CD4-positive, CD25-positive, alpha-beta regulatory T cell (primary cell): ENCODE measurements around the gene ZNF48. TPM values are rescaled to one million over a fixed set of nuclear protein-coding genes. Genes with fewer than 3 reads are reported as not detected.

Experiments
- ATAC-seq, 2 donors: fragments of 150-1000 bp; cut with Tn5 transposase; one replicate each; pipeline ENCODE4 v1.10.0; 2021; ENCODE audit warnings: low read depth in 2 of 2, moderate number of reproducible peaks in 2 of 2, moderate library complexity in 1 of 2
- DNase-seq, 3 donors: peaks; one replicate each; pipeline versions ENCODE4 v3.0.0 to v3.0.0-alpha.2; 2012 to 2022; ENCODE audit warnings: mixed read lengths in 1 of 3
- H3K27ac ChIP-seq: one replicate; pipeline ENCODE4 v1.7.0; 2013; ENCODE audit warnings: mild to moderate bottlenecking, low read length; ENCODE audit not compliant: insufficient read depth, poor library complexity, severe bottlenecking
- H3K27me3 ChIP-seq: one replicate; pipeline ENCODE4 v1.7.0; 2013; ENCODE audit warnings: low read length; ENCODE audit not compliant: control insufficient read depth, insufficient read depth
- H3K36me3 ChIP-seq: one replicate; pipeline ENCODE4 v1.7.0; 2013; ENCODE audit warnings: mild to moderate bottlenecking, low read length, moderate library complexity; ENCODE audit not compliant: control insufficient read depth, insufficient read depth
- H3K4me1 ChIP-seq: 2 replicates; pipeline ENCODE4 v1.7.0; 2013; ENCODE audit warnings: mild to moderate bottlenecking, low read length; ENCODE audit not compliant: insufficient read depth, control insufficient read depth, poor library complexity, severe bottlenecking
- H3K4me3 ChIP-seq: one replicate; pipeline ENCODE4 v1.7.0; 2013; ENCODE audit warnings: low read depth, mild to moderate bottlenecking, low read length, moderate library complexity
- H3K9me3 ChIP-seq, 2 experiments: 1 replicate in 1 of 2; 2 replicates in 1 of 2; pipeline ENCODE4 v1.7.0; 2013; ENCODE audit warnings: low read length in 2 of 2, mild to moderate bottlenecking in 1 of 2, moderate library complexity in 1 of 2; ENCODE audit not compliant: control insufficient read depth in 2 of 2
- H3K27ac Mint-ChIP-seq, 3 donors: one replicate each; pipeline ENCODE4 v1.8.0; 2020 to 2022; ENCODE audit warnings: mild to moderate bottlenecking in 3 of 3, mixed read lengths in 3 of 3, moderate library complexity in 2 of 3
- H3K27me3 Mint-ChIP-seq: one replicate; pipeline ENCODE4 v1.8.0; 2022; ENCODE audit warnings: mild to moderate bottlenecking, mixed read lengths
- H3K36me3 Mint-ChIP-seq: one replicate; pipeline ENCODE4 v1.8.0; 2020; ENCODE audit warnings: mixed read lengths
- H3K4me1 Mint-ChIP-seq, 4 donors: one replicate each; pipeline ENCODE4 v1.8.0; 2020 to 2022; ENCODE audit warnings: mixed read lengths in 4 of 4, mild to moderate bottlenecking in 1 of 4
- H3K4me3 Mint-ChIP-seq, 4 donors: one replicate each; pipeline ENCODE4 v1.8.0; 2020 to 2022; ENCODE audit warnings: mild to moderate bottlenecking in 4 of 4, mixed read lengths in 4 of 4, moderate library complexity in 3 of 4
- H3K9me3 Mint-ChIP-seq, 7 donors: one replicate each; pipeline ENCODE4 v1.8.0; 2020 to 2022; ENCODE audit warnings: mixed read lengths in 7 of 7, mild to moderate bottlenecking in 3 of 7, moderate library complexity in 2 of 7
- polyA plus RNA-seq, 4 donors: library from polyadenylated mRNA; unstranded; fragments of 300-500 nt; fragmentation: Illumina TruSeq; gene quantifications; one replicate each; pipeline ENCODE4 v1.2.3, GENCODE V29; 2021
- total RNA-seq: library from RNA; stranded (reverse); gene quantifications from one replicate; pipeline ENCODE4 v1.2.3, GENCODE V29; 2022

Gene ZNF48
- total RNA-seq (6.0 TPM), polyA plus RNA-seq (1 to 10 TPM; 4.5 to 8.0 (median 6.7) TPM)

- Mint-ChIP-seq H3K4me3 (peak within 1 kb of the TSS; percentile 85 to 92 (median 92)), H3K4me1 (peaks cover 5 to 44% (median 19%) of the 10 kb centered on the region in 4 donors), H3K9me3 (no peaks in the 10 kb centered on the region), H3K36me3 (peaks cover 12% of the 10 kb centered on the region), H3K27ac (peak within 1 kb of the TSS; percentile 86 to 89 (median 88)), H3K27me3 (no peaks in the 10 kb centered on the region)
- Histone ChIP-seq H3K27ac (peak within 1 kb of the TSS; percentile 63), H3K36me3 (no peaks in the 10 kb centered on the region), H3K4me1 (peaks cover 29% of the 10 kb centered on the region), H3K27me3 (no peaks in the 10 kb centered on the region), H3K4me3 (peak within 1 kb of the TSS; percentile 83), H3K9me3 (no peaks in the 10 kb centered on the region)
- peak; percentile 43 to 65 (median 51) for DNase-seq
- ATAC-seq, result peak; percentile 82 to 84
Measured at GRCh38 chr16:30395155-30395991, at the start of gene ZNF48. ZNF48 (plus strand) TSS chr16:30395420; CDS start chr16:30395795, 375 bp downstream.

DNA sequence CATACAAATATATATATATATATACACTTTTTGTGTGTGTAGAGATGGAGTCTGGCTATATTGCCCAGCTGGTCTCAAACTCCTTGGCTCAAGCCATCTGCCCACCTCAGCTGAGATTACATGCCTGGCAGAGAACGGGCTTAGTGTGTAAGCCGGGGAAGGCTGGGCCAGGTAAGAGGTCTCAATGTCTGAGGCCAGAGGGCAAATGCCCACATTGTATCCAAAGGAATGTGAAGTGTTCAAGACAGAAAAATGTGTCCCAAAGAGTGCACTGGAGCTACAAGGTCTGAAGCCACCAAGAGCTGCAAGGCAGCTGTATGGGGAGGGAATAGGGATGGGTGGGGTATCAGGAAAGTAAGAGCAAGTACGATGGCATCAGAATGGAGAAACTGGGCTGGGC is 48.9 kb upstream of the ZNF48 start:
- Histone ChIP-seq H3K4me1 (no peaks in the 10 kb centered on the region), H3K4me3 (no peak overlapping the region), H3K9me3 (no peaks in the 10 kb centered on the region), H3K27me3 (no peaks in the 10 kb centered on the region), H3K36me3 (peaks cover 10% of the 10 kb centered on the region), H3K27ac (peak overlapping the region; percentile 19)
- Mint-ChIP-seq H3K27me3 (no peaks in the 10 kb centered on the region), H3K9me3 (no peaks in the 10 kb centered on the region), H3K4me1 (peaks cover 0 to 7% (median 2%) of the 10 kb centered on the region in 4 donors), H3K4me3 (peak overlapping the region in 1 of 4 donors; percentile 24), H3K27ac (no peak overlapping the region), H3K36me3 (peaks cover 11% of the 10 kb centered on the region)
- ATAC-seq, result no peak
- DNase-seq, result no peak

DNA sequence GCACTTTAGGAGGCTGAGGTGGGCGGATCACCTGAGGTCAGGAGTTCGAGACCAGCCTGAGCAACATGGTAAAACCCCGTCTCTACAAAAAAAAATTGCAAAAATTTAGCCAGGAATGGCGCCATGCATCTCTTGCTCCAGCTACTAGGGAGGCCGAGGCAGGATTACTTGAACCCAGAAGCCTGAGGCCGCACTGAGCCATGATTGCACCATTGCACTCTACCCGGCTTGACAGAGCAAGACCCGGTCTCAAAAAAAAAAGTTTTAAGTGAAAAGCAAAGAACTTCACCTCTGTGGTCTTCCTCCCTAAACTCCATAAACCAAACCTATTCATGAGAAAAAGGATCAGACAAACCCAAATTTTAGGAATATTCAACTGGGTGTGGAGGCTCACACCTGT is 47.1 kb upstream of the ZNF48 start:
- no peaks in the 10 kb centered on the region for H3K4me1 ChIP-seq
- Mint-ChIP-seq H3K27ac (no peak overlapping the region), H3K4me1 (peaks cover 0 to 18% (median 2%) of the 10 kb centered on the region in 4 donors), H3K9me3 (no peaks in the 10 kb centered on the region), H3K27me3 (no peaks in the 10 kb centered on the region), H3K36me3 (peaks cover 18% of the 10 kb centered on the region), H3K4me3 (no peak overlapping the region)
- ATAC-seq, result no peak
- no peaks in the 10 kb centered on the region for H3K27me3 ChIP-seq
- no peak for DNase-seq
- peaks cover 28% of the 10 kb centered on the region for H3K36me3 ChIP-seq
- no peaks in the 10 kb centered on the region for H3K9me3 ChIP-seq
- H3K4me3 ChIP-seq, result no peak overlapping the region
- H3K27ac ChIP-seq, result no peak overlapping the region

- H3K27ac Mint-ChIP-seq, result peak overlapping the region in 1 of 3 donors; percentile 62
- H3K4me1 ChIP-seq, result peaks cover 5% of the 10 kb centered on the region
- H3K9me3 Mint-ChIP-seq, result no peaks in the 10 kb centered on the region
Measured at GRCh38 chr16:30348929-30349328, 46.3 kb upstream of the ZNF48 start.

GRCh38 chr16:30349675-30350074 is 45.5 kb upstream of the ZNF48 start:
- Mint-ChIP-seq H3K36me3 (peaks cover 19% of the 10 kb centered on the region), H3K4me3 (peak overlapping the region in 2 of 4 donors; percentile 24 to 69), H3K27ac (peak overlapping the region in 2 of 3 donors; percentile 62 to 67), H3K27me3 (no peaks in the 10 kb centered on the region), H3K4me1 (peaks cover 0 to 30% (median 6%) of the 10 kb centered on the region in 4 donors), H3K9me3 (no peaks in the 10 kb centered on the region)
- no peak for DNase-seq
- ATAC-seq, result no peak
- Histone ChIP-seq H3K27me3 (no peaks in the 10 kb centered on the region), H3K36me3 (peaks cover 32% of the 10 kb centered on the region), H3K4me1 (peaks cover 12% of the 10 kb centered on the region), H3K4me3 (no peak overlapping the region), H3K27ac (no peak overlapping the region), H3K9me3 (no peaks in the 10 kb centered on the region)

More at GRCh38 chr16:30348929-30349328, 46.3 kb upstream of the ZNF48 start:
- H3K4me1 Mint-ChIP-seq, result peaks cover 0 to 23% (median 2%) of the 10 kb centered on the region in 4 donors
- no peak overlapping the region for H3K4me3 ChIP-seq
- H3K36me3 ChIP-seq, result peaks cover 32% of the 10 kb centered on the region
- H3K36me3 Mint-ChIP-seq, result peaks cover 19% of the 10 kb centered on the region
- H3K4me3 Mint-ChIP-seq, result no peak overlapping the region
- H3K9me3 ChIP-seq, result no peaks in the 10 kb centered on the region
- no peak overlapping the region for H3K27ac ChIP-seq
- no peaks in the 10 kb centered on the region for H3K27me3 Mint-ChIP-seq
- ATAC-seq, result no peak
- no peak for DNase-seq
- no peaks in the 10 kb centered on the region for H3K27me3 ChIP-seq

DNA sequence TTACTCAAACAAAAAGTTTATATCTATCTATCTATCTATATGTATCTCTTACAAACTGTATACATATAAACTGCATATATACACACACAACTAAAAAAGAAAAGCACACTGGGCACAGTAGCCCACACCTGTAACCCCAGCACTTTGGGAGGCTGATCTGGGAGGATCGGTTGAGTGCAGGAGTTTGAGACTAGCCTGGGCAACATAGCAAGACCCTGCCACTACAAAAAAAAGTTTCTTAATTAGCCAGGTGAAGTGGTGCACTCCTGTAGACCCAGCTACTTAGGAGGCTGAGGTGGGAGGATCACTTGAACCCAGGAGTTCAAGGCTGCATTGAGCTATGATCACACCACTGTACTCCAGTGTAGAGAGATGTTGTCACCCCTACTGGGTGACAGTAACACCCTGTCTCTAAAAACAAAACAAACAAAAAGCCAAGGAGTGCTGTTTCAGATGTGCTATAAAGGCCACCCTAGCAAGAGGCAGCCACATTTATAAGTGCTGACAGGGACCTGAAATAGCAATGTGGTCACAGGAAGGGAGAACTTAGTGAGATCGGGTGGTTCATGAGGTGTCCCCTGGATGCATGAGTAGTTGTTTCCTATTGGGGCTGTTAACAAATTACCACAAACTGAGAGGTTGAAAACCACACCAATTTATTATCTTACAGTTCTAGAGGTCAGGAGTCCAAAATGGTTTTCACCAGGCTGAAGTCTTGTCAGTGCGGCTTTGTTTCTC is 44.9 kb upstream of the ZNF48 start:
- H3K9me3 Mint-ChIP-seq, result no peaks in the 10 kb centered on the region
- H3K27me3 ChIP-seq, result no peaks in the 10 kb centered on the region
- DNase-seq, result no peak
- H3K27ac Mint-ChIP-seq, result peak overlapping the region; percentile 62 to 79 (median 67)
- H3K4me3 ChIP-seq, result no peak overlapping the region
- H3K9me3 ChIP-seq, result no peaks in the 10 kb centered on the region
- no peaks in the 10 kb centered on the region for H3K27me3 Mint-ChIP-seq
- no peak overlapping the region for H3K27ac ChIP-seq
- H3K4me3 Mint-ChIP-seq, result peak overlapping the region in 1 of 4 donors; percentile 69
- H3K36me3 ChIP-seq, result peaks cover 32% of the 10 kb centered on the region
- ATAC-seq, result no peak
- H3K4me1 Mint-ChIP-seq, result peaks cover 3 to 35% (median 10%) of the 10 kb centered on the region in 4 donors
- H3K36me3 Mint-ChIP-seq, result peaks cover 19% of the 10 kb centered on the region
- peaks cover 14% of the 10 kb centered on the region for H3K4me1 ChIP-seq

- Histone ChIP-seq H3K9me3 (no peaks in the 10 kb centered on the region), H3K27me3 (no peaks in the 10 kb centered on the region), H3K4me3 (no peak overlapping the region), H3K4me1 (peaks cover 21% of the 10 kb centered on the region), H3K36me3 (peaks cover 32% of the 10 kb centered on the region), H3K27ac (no peak overlapping the region)
- Mint-ChIP-seq H3K4me1 (peaks cover 4 to 42% (median 12%) of the 10 kb centered on the region in 4 donors), H3K4me3 (peak overlapping the region in 1 of 4 donors; percentile 69), H3K9me3 (no peaks in the 10 kb centered on the region), H3K27me3 (no peaks in the 10 kb centered on the region), H3K27ac (no peak overlapping the region), H3K36me3 (peaks cover 19% of the 10 kb centered on the region)
- DNase-seq, result no peak
- no peak for ATAC-seq
Measured at GRCh38 chr16:30351001-30351441, 44.2 kb upstream of the ZNF48 start.
